SW 1271 (cell line): ENCODE data around the gene NDUFAB1.
A peak's percentile ranks its signal among the peaks of the same experiment; 100 is the strongest.
"Not testable (repeated sequence)": the region's sequence is repeated elsewhere in the genome, so short reads cannot be mapped to it uniquely, and the experiment has no call there.

ENCODE experiments used
- DNase-seq, 2 experiments: peaks; one replicate each; lab custom pipeline; 2025; lab: John Stamatoyannopoulos, UW

NDUFAB1 gene

GRCh38 chr16:23584186-23585076 lies 11.7 kb downstream of the NDUFAB1 start:
- DNase-seq: no peak

GRCh38 chr16:23583271-23583670 lies 12.8 kb downstream of the NDUFAB1 start:
- not testable (repeated sequence) for DNase-seq

GRCh38 chr16:23581764-23582163 lies 14.4 kb downstream of the NDUFAB1 start:
- no peak for DNase-seq

GRCh38 chr16:23580391-23580790 lies 15.7 kb downstream of the NDUFAB1 start:
- no peak for DNase-seq

GRCh38 chr16:23579371-23579770 lies 16.7 kb downstream of the NDUFAB1 start:
- no peak for DNase-seq

GRCh38 chr16:23578101-23578830 lies 17.9 kb downstream of the NDUFAB1 start:
- no peak for DNase-seq

- DNase-seq: no peak
These were observed 18.6 kb downstream of the NDUFAB1 start for GRCh38 chr16:23577493-23577892.

- DNase-seq: no peak
These were observed 20.3 kb downstream of the NDUFAB1 start for GRCh38 chr16:23575834-23576233.

GRCh38 chr16:23573817-23574216 lies 22.3 kb downstream of the NDUFAB1 start:
- no peak for DNase-seq

GRCh38 chr16:23572394-23572793 lies 23.7 kb downstream of the NDUFAB1 start:
- DNase-seq: no peak

- no peak for DNase-seq
These were observed 24.2 kb downstream of the NDUFAB1 start for GRCh38 chr16:23571895-23572294.

- DNase-seq: no peak
These were observed 25.0 kb downstream of the NDUFAB1 start for GRCh38 chr16:23570992-23571632.

GRCh38 chr16:23567602-23568001 lies 28.5 kb downstream of the NDUFAB1 start:
- DNase-seq: no peak

- no peak for DNase-seq
These were observed 29.4 kb downstream of the NDUFAB1 start for GRCh38 chr16:23566724-23567123.

- no peak for DNase-seq
These were observed 31.3 kb downstream of the NDUFAB1 start for GRCh38 chr16:23564575-23565363.

GRCh38 chr16:23563186-23563585 lies 32.9 kb downstream of the NDUFAB1 start:
- no peak for DNase-seq

GRCh38 chr16:23562505-23562904 lies 33.6 kb downstream of the NDUFAB1 start:
- DNase-seq: no peak

- no peak for DNase-seq
These were observed 34.5 kb downstream of the NDUFAB1 start for GRCh38 chr16:23561586-23561985.

GRCh38 chr16:23557779-23558702 lies 38.1 kb downstream of the NDUFAB1 start:
- DNase-seq: no peak

- peak; percentile 90 to 93 for DNase-seq
These were observed 39.0 kb downstream of the NDUFAB1 start, which contains the start of the genes EARS2 and UBFD1 for GRCh38 chr16:23556881-23557778. Gene EARS2, minus strand, starts transcription at chr16:23557350. Its CDS starts 7 bp downstream, at chr16:23557343. Gene UBFD1, plus strand, starts transcription at chr16:23557727. Its CDS starts 16 bp downstream, at chr16:23557743.
